Activated CD8-positive, alpha-beta memory T cell treated with anti-CD3 and anti-CD28 coated beads, Interleukin-2, amount 10 ng/mL, durations not matched to agents 7 days and 5 days (primary cell): Measurements from ENCODE around the gene SLC13A1. TPM values are rescaled to one million over a fixed set of nuclear protein-coding genes. Genes with fewer than 3 reads are reported as not detected.

ENCODE experiments used
- ATAC-seq: fragments of 150-1000 bp; cut with Tn5 transposase; one replicate; pipeline ENCODE4 v1.10.0; 2021; ENCODE audit warnings: moderate library complexity
- CTCF ChIA-PET: fragments of 350-600 bp; sonication (Branson Sonifier 250); formaldehyde crosslinking; loops from one replicate; lab custom pipeline; 2021; ENCODE audit warnings: antibody characterized with exemption; lab: Charles Lee
- DNase-seq: peaks from one replicate; pipeline ENCODE4 v3.0.0-alpha.2; 2020
- H3K27ac Mint-ChIP-seq: one replicate; pipeline ENCODE4 v1.8.0; 2021; ENCODE audit warnings: mild to moderate bottlenecking, mixed read lengths
- H3K27me3 Mint-ChIP-seq: one replicate; pipeline ENCODE4 v1.8.0; 2021; ENCODE audit warnings: mixed read lengths
- H3K36me3 Mint-ChIP-seq: one replicate; pipeline ENCODE4 v1.8.0; 2021; ENCODE audit warnings: mild to moderate bottlenecking, mixed read lengths
- H3K4me1 Mint-ChIP-seq: one replicate; pipeline ENCODE4 v1.8.0; 2021; ENCODE audit warnings: mixed read lengths
- H3K4me3 Mint-ChIP-seq: one replicate; pipeline ENCODE4 v1.8.0; 2021; ENCODE audit warnings: mild to moderate bottlenecking, moderate library complexity, mixed read lengths
- H3K9me3 Mint-ChIP-seq: one replicate; pipeline ENCODE4 v1.8.0; 2022; ENCODE audit warnings: low read depth, mixed read lengths
- total RNA-seq, 2 experiments: library from RNA; stranded (reverse); gene quantifications; one replicate each; pipeline ENCODE4 v1.2.3, GENCODE V29; 2021

Gene SLC13A1
- total RNA-seq, 2 experiments from 2014 or later: not detected

DNA sequence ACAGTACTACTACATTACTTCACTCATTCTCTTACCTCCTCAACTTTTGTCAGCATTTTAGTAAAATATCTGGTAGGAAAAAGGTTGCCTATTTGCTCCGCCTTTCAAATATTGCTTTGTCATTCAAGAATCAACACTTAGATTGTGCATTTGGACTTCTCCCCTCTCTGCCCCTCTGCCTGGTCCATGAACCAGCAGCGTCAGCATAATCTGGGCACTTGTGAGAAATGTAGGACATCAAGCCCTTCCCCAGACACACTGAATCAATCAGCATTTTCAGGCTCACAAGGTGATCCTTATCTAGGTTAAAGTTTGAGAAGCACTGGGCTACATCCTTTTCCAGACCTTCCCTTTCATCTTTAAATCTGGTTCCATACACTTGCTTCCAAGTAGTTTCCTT is 16.3 kb downstream of the SLC13A1 start:
- DNase-seq (no peak), ATAC-seq (no peak)
- Mint-ChIP-seq H3K4me3 (no peak overlapping the region), H3K9me3 (no peaks in the 10 kb centered on the region), H3K27ac (no peak overlapping the region), H3K27me3 (no peaks in the 10 kb centered on the region), H3K36me3 (no peaks in the 10 kb centered on the region), H3K4me1 (no peaks in the 10 kb centered on the region)
- CTCF ChIA-PET: no interaction called here

DNA sequence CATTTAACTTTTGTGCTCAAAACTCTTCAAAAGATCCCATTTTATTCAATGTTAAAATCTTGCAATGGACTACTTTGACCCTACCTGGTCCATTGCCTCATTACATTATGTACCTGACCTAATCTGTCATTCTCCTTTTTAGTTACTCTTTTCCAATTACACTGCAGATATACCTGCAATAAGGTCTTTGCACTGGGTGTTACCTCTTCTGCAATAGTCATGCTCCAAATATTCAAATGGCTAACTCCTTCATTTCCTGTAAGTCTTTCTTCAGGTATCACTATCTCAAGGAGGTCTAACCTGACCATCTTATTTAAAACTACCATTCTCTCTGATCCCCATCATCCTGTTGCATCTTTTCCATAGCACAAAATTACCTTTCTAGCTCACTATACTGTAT is 22.3 kb downstream of the SLC13A1 start:
- no peak overlapping the region for H3K4me3 Mint-ChIP-seq
- no peaks in the 10 kb centered on the region for H3K4me1 Mint-ChIP-seq
- H3K9me3 Mint-ChIP-seq: no peaks in the 10 kb centered on the region
- ATAC-seq (no peak), DNase-seq (no peak)
- CTCF ChIA-PET: no interaction called here
- no peak overlapping the region for H3K27ac Mint-ChIP-seq
- H3K27me3 Mint-ChIP-seq: no peaks in the 10 kb centered on the region
- no peaks in the 10 kb centered on the region for H3K36me3 Mint-ChIP-seq

DNA sequence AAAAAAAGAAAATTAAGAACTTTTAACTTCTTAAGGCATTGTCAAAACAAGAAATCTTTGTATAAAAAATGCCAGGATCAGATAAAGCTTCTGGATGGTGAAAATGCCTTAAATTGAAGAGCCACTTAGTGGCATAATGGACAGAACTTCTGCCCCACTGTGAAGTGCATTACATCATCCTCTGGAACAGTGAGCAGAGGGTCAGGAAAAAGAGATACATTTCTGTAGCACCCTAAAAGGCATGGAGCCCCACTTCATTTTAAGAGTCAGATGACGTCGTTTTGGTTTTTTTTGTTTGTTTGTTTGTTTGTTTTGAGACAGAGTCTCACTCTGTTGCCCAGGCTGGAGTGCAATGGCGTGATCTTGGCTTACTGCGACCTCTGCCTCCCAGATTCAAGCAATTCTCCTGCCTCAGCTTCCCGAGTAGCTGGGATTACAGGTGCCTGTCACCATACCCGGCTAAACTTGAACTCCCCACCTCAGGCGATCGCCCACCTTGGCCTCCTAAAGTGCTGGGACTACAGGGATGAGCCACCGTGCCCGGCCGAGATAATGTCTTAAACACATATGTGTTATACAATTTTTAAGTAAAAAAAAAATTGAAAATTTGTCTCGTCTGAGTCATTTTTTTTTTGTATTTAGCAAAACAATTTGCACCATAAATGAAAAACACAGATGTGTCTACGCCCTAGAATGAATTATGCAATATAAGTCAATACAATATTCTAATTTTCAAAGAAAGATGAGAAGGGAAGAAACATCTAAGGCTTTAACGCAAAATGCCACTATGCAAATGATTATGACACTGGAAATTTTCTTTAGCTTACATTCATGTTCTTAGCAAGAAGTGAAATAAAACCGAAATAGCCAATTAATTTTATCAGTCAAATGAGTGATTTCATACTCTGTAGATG is 29.2 kb downstream of the SLC13A1 start:
- no peak for ATAC-seq
- Mint-ChIP-seq H3K9me3 (peaks cover 3% of the 10 kb centered on the region), H3K27me3 (no peaks in the 10 kb centered on the region), H3K4me1 (no peaks in the 10 kb centered on the region), H3K4me3 (no peak overlapping the region), H3K36me3 (no peaks in the 10 kb centered on the region), H3K27ac (no peak overlapping the region)
- DNase-seq: no peak
- CTCF ChIA-PET: no interaction called here

DNA sequence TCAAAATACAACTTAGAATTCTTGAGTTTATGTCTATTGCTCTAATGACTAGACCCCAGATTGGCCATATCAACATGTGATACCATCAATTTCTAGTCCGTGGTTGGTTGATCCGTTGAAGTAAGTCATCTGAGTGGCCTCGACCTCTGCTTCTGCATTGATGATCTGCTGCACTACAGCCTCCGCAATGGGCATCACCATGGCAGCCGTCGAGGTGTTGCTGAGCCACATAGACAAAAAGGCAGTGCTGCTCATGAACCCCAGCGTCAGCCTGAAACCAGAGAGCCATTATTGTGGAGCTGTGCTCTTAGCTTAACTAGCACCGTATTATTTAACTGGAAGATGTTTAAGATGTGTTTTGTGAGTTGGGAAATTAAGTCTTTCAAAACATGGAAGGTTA is 30.7 kb downstream of the SLC13A1 start:
- H3K36me3 Mint-ChIP-seq: no peaks in the 10 kb centered on the region
- ATAC-seq (no peak), DNase-seq (no peak)
- peaks cover 3% of the 10 kb centered on the region for H3K9me3 Mint-ChIP-seq
- no peaks in the 10 kb centered on the region for H3K4me1 Mint-ChIP-seq
- H3K27ac Mint-ChIP-seq: no peak overlapping the region
- H3K4me3 Mint-ChIP-seq: no peak overlapping the region
- CTCF ChIA-PET: no interaction called here
- no peaks in the 10 kb centered on the region for H3K27me3 Mint-ChIP-seq

DNA sequence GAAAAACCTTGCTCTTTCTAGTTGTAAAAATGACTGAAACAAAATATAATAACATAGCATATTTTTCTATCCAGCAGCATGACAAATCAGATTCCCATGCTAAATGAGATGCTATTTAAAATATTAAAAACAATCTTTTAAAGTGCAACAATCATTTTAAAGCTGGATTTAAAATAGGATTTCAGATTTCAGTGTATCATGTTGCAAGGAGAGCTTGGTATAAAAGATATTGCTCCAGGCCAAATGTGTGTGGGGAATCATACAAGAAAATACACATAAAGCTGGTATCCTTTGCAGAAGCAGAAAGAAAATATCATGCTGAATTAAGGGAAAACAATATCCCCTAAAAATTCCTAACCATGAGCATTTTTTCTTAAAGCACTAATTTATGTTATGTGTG is 42.2 kb downstream of the SLC13A1 start:
- no peaks in the 10 kb centered on the region for H3K4me1 Mint-ChIP-seq
- DNase-seq: no peak
- no peaks in the 10 kb centered on the region for H3K36me3 Mint-ChIP-seq
- no peak overlapping the region for H3K27ac Mint-ChIP-seq
- no peaks in the 10 kb centered on the region for H3K27me3 Mint-ChIP-seq
- CTCF ChIA-PET: no interaction called here
- ATAC-seq: no peak
- no peaks in the 10 kb centered on the region for H3K9me3 Mint-ChIP-seq
- H3K4me3 Mint-ChIP-seq: no peak overlapping the region

DNA sequence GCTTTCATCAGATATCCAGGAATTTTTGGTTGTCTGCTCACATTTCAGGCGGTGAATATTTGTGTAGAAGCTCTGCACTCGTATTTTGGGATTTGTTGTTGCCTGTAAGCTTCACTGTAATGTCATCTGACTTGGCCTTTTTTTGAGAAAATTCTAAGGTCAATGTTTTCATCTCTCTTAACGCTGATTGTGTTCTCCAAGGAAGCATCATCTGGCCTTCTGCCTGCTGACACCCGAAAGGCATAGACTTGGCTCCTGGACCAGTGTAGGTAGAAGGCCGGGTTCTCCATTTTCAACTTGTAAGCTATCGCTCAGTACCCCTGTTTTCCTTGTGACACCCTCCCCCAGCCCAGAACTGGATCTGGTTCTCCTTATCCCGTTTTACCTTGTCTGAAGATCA is 44.2 kb downstream of the SLC13A1 start:
- no peaks in the 10 kb centered on the region for H3K9me3 Mint-ChIP-seq
- H3K36me3 Mint-ChIP-seq: no peaks in the 10 kb centered on the region
- H3K27ac Mint-ChIP-seq: no peak overlapping the region
- no peaks in the 10 kb centered on the region for H3K4me1 Mint-ChIP-seq
- ATAC-seq (no peak), DNase-seq (no peak)
- no peaks in the 10 kb centered on the region for H3K27me3 Mint-ChIP-seq
- CTCF ChIA-PET: interaction anchor here (1.9 kb wide), 1 partner anchor 33 kb away, joined by 4 read pairs; no protein-coding TSS in a partner anchor
- no peak overlapping the region for H3K4me3 Mint-ChIP-seq

DNA sequence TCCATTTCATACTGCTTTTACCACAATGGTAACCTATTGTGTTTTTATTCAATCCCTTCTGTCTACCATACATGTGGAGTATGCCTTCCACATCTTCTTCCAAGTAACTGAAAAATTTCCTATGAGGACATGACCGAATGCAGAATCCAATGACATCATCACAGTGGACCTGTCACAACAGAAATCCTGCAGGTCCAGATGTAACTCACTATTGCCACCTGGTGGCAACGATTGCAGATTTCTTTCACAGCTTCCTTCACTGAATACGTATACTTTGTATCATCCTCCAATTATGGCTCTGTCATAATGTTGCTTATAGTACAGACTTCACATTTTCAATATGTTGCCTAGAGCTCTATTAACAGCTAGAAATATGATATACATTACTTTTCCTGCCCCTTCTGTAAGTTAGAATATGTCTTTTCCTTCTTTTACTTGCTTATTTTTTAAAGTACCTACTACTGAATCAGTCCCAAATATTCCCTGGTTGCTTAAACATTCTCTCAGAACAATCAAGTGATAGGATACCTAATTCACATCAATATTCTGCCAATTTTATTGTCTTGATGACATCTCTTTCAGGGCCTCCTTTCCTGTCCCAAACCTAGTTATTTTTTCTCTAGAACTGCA is 45.4 kb downstream of the SLC13A1 start:
- CTCF ChIA-PET: interaction anchor here (1.2 to 1.9 kb wide), 2 partner anchors 16 to 34 kb away, joined by 3 to 4 read pairs; no protein-coding TSS in a partner anchor

DNA sequence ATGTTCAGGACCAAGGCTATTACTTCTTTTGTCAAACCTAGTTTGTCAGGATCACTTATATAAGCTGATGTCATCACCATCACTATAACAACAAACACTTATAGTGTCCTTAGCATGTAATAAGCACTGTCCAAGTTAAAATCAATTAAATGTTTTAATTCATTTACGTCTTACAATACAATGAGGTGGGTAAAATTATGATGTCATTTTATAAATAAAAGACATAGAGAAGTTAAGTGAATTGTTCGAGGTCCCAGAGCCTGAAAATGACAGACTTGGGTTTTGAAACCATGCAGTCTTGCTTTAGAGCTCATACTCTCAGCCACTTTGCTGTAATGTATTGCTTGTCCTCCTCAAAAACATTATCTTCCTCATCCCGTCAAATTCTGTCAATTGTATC is 48.3 kb downstream of the SLC13A1 start:
- Mint-ChIP-seq H3K36me3 (no peaks in the 10 kb centered on the region), H3K4me3 (no peak overlapping the region), H3K4me1 (no peaks in the 10 kb centered on the region), H3K27ac (no peak overlapping the region), H3K27me3 (no peaks in the 10 kb centered on the region), H3K9me3 (no peaks in the 10 kb centered on the region)
- ATAC-seq (no peak), DNase-seq (no peak)
- CTCF ChIA-PET: no interaction called here

More for the DNA sequence above, 45.4 kb downstream of the SLC13A1 start:
- Mint-ChIP-seq H3K36me3 (no peaks in the 10 kb centered on the region), H3K4me1 (no peaks in the 10 kb centered on the region), H3K4me3 (no peak overlapping the region), H3K27me3 (no peaks in the 10 kb centered on the region), H3K9me3 (no peaks in the 10 kb centered on the region), H3K27ac (no peak overlapping the region)
- ATAC-seq (peak; percentile 39), DNase-seq (peak; percentile 56)

DNA sequence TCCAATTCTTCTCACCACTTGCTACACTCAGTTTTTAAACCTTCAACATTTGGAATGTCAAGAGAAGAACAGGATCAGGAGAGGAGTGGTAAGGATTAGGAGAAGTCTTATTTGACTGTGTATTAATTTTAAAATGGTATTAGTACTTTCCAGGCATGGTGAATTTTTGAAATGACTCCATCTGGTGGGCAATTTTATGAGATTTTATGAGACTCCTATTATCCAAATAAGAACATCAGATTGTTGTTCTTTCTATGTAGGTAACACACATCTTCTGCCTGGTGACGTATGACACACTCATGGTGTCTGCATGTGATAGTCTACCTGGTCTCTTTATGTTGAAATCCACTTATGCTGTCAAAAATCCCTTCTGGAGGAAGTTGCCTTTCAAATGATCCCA is 51.0 kb downstream of the SLC13A1 start:
- no peaks in the 10 kb centered on the region for H3K36me3 Mint-ChIP-seq
- no peaks in the 10 kb centered on the region for H3K4me1 Mint-ChIP-seq
- H3K27ac Mint-ChIP-seq: no peak overlapping the region
- no peak for DNase-seq
- CTCF ChIA-PET: no interaction called here
- no peaks in the 10 kb centered on the region for H3K9me3 Mint-ChIP-seq
- no peak overlapping the region for H3K4me3 Mint-ChIP-seq
- ATAC-seq: no peak
- no peaks in the 10 kb centered on the region for H3K27me3 Mint-ChIP-seq

DNA sequence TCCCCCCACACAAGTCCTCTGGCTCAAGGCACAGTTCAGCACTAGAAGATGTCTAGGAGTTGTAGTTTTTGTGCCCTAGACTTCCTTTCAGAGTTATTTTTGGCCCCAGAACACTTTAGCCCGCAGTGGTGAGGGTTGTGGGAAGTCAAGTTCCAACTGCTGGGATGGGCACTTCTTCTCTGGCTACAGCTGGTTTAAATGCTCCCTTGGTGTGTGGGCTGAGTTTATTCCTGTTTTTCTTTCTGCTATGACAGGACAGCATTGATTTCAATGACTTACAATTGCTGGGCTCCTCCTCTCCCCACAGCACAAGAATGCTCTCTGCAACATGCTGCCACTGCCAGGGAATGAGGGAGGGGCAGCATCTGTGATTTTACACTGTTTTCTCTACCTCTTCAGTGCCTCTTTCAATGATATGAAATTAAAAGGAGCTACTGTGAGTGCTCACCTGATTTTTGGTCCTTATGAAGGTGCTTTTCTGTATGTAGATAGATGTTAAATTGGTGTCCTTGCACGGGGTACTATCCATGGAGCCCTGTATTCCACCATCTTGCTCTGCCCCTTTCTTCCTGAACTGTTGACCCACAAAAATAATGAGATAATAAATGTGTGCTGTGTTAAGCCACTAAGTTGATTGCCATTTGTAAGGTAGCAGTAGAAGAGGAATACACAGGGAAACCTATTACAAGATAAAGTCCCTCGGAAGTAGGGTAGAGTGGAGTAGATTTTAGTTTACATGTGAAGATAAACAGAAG is 56.3 kb downstream of the SLC13A1 start:
- Mint-ChIP-seq H3K36me3 (no peaks in the 10 kb centered on the region), H3K9me3 (no peaks in the 10 kb centered on the region), H3K4me1 (no peaks in the 10 kb centered on the region), H3K27ac (no peak overlapping the region), H3K4me3 (no peak overlapping the region), H3K27me3 (no peaks in the 10 kb centered on the region)
- CTCF ChIA-PET: no interaction called here
- DNase-seq (no peak), ATAC-seq (no peak)

DNA sequence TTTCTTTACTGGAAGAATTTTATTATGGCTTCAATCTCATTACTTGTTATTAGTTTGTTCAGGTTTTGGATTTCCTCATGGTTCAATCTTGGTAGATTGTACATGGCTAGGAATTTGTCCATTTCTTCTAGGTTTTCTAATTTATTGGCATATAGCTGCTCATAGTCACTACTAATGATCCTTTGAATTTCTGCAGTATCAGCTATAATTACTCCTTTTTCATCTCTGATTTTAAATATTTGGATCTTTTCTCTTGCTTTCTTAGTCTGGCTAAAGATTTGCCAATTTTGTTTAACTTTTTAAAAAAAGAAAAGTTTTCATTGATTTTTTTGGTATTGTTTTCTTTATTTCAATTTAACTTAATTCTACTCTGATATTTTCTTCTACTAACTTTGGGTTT is 59.2 kb downstream of the SLC13A1 start:
- CTCF ChIA-PET: no interaction called here
- no peaks in the 10 kb centered on the region for H3K9me3 Mint-ChIP-seq

DNA sequence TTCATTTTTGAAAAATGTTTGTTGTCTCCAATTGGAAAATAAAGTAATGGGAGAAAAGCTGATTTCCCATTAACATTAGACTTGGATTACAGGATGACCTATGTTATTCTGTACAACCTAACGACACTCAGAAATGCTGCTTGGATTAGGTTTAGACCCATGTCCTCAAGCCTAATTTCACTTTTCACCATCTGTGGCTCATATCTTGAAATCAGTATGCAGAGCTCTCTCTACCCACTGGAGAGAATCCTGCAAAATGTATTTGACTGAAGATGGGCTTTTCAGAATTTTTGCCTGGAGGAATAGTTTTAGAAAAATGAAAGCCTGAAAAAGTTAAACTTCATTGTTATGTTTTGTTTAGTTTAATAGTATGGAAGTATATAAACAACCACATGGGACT is 63.8 kb downstream of the SLC13A1 start:
- ATAC-seq: no peak
- Mint-ChIP-seq H3K4me1 (no peaks in the 10 kb centered on the region), H3K27me3 (no peaks in the 10 kb centered on the region), H3K4me3 (no peak overlapping the region), H3K36me3 (no peaks in the 10 kb centered on the region), H3K9me3 (peaks cover 2% of the 10 kb centered on the region), H3K27ac (no peak overlapping the region)
- CTCF ChIA-PET: no interaction called here
- no peak for DNase-seq

More for the DNA sequence above, 59.2 kb downstream of the SLC13A1 start:
- H3K27me3 Mint-ChIP-seq: no peaks in the 10 kb centered on the region
- H3K36me3 Mint-ChIP-seq: no peaks in the 10 kb centered on the region
- DNase-seq (no peak), ATAC-seq (no peak)
- H3K4me3 Mint-ChIP-seq: no peak overlapping the region
- no peak overlapping the region for H3K27ac Mint-ChIP-seq
- H3K4me1 Mint-ChIP-seq: no peaks in the 10 kb centered on the region

DNA sequence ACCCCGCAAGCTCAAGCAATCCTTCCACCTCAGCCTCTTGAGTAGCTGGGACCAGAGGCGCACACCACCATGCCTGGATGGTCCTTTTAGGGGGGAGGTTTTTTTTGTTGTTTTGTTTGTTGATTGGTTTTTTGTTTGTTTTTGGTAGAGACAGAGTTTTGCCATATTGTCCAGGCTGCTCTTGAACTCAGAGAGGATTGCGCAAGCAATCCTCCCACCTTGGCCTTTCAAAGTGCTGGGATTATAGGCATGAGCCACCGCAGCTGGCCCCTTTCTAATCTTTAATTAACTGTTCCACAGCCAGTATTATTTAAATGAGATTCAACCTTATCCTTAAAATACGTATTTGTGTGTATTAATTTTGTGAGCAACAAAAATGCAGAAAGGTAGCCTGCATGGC is 65.8 kb downstream of the SLC13A1 start:
- no peak overlapping the region for H3K4me3 Mint-ChIP-seq
- CTCF ChIA-PET: no interaction called here
- no peaks in the 10 kb centered on the region for H3K36me3 Mint-ChIP-seq
- no peaks in the 10 kb centered on the region for H3K4me1 Mint-ChIP-seq
- no peak overlapping the region for H3K27ac Mint-ChIP-seq
- peaks cover 8% of the 10 kb centered on the region for H3K9me3 Mint-ChIP-seq
- ATAC-seq: no peak
- H3K27me3 Mint-ChIP-seq: no peaks in the 10 kb centered on the region
- no peak for DNase-seq
